ENCODE data around the gene ABLIM2.

The ABLIM2 gene

GRCh38 chr4:8082517-8083055 lies 76.0 kb downstream of the ABLIM2 start:
- no peak for FAIRE-seq

GRCh38 chr4:8081621-8082516 lies 76.7 kb downstream of the ABLIM2 start:
- FAIRE-seq, result no peak

- FAIRE-seq, result no peak
These were observed 77.4 kb downstream of the ABLIM2 start for GRCh38 chr4:8081171-8081570.

GRCh38 chr4:8080754-8081065 lies 77.9 kb downstream of the ABLIM2 start:
- FAIRE-seq, result no peak

- FAIRE-seq, result no peak
These were observed 78.5 kb downstream of the ABLIM2 start for GRCh38 chr4:8079916-8080753.

- no peak for FAIRE-seq
These were observed 79.4 kb downstream of the ABLIM2 start for GRCh38 chr4:8079031-8079885.

GRCh38 chr4:8078610-8079015 lies 80.0 kb downstream of the ABLIM2 start:
- FAIRE-seq, result no peak

GRCh38 chr4:8078109-8078494 lies 80.5 kb downstream of the ABLIM2 start:
- FAIRE-seq, result no peak

GRCh38 chr4:8077181-8078108 lies 81.2 kb downstream of the ABLIM2 start:
- no peak for FAIRE-seq

GRCh38 chr4:8076023-8076422 lies 82.6 kb downstream of the ABLIM2 start:
- FAIRE-seq, result no peak

- FAIRE-seq, result no peak
These were observed 85.3 kb downstream of the ABLIM2 start for GRCh38 chr4:8073206-8073863.

- FAIRE-seq, result no peak
These were observed 86.2 kb downstream of the ABLIM2 start for GRCh38 chr4:8072235-8072968.

- FAIRE-seq, result no peak
These were observed 86.8 kb downstream of the ABLIM2 start for GRCh38 chr4:8071766-8072165.

- no peak for FAIRE-seq
These were observed 87.6 kb downstream of the ABLIM2 start for GRCh38 chr4:8070736-8071718.

GRCh38 chr4:8069102-8069752 lies 89.4 kb downstream of the ABLIM2 start:
- FAIRE-seq, result no peak

- FAIRE-seq, result no peak
These were observed 90.4 kb downstream of the ABLIM2 start for GRCh38 chr4:8067945-8068896.

- no peak for FAIRE-seq
These were observed 91.2 kb downstream of the ABLIM2 start for GRCh38 chr4:8067274-8067936.
